HUES6 (cell line): ENCODE measurements around the gene HIPK2.

Experiments
- H3K27ac ChIP-seq: 2 replicates; pipeline ENCODE4 v1.7.0; 2013; ENCODE audit warnings: low read depth, mild to moderate bottlenecking, low read length, inconsistent platforms
- H3K27me3 ChIP-seq: 2 replicates; pipeline ENCODE4 v1.6.1; 2013; ENCODE audit warnings: low read length; ENCODE audit not compliant: control insufficient read depth, insufficient read depth
- H3K36me3 ChIP-seq: 2 replicates; pipeline ENCODE4 v1.6.1; 2013; ENCODE audit warnings: low read length; ENCODE audit not compliant: control insufficient read depth, insufficient read depth
- H3K4me1 ChIP-seq: 2 replicates; pipeline ENCODE4 v1.6.1; 2013; ENCODE audit warnings: low read length; ENCODE audit not compliant: control insufficient read depth, insufficient read depth
- H3K4me3 ChIP-seq: 2 replicates; pipeline ENCODE4 v1.5.1; 2013; ENCODE audit warnings: low read depth, low read length
- H3K9ac ChIP-seq: one replicate; pipeline ENCODE4 v1.6.1; 2013; ENCODE audit warnings: mild to moderate bottlenecking, low read length
- H3K9me3 ChIP-seq: 2 replicates; pipeline ENCODE4 v1.6.1; 2013; ENCODE audit warnings: low read depth, low read length; ENCODE audit not compliant: control insufficient read depth, insufficient read depth

The HIPK2 gene

DNA sequence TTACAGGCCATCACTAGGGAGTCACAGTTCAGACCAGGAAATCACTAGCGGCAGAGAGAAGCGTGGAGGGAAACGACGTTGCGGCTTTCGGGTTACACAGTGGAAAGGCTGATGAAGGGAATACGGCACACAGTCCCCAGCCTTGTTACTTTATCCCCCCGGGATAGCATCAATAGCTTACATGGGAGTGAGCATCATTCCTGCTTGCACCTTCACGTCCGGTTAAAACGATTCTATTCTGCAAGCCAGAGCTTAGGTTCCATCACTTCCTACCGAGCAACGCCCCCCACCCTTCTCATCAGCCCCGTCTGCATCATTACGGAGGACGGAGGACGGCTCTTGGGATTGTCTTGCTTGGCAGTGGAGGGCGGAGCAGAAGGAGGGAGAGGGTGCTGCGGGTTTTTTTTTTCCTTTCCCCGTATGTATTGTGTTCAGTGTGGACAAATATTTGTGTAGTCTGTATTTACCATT, 129.4 kb downstream of the HIPK2 start:
- no peak overlapping the region; the same call in 1 of the 2 replicates for H3K4me3 ChIP-seq
- no peaks in the 10 kb centered on the region for H3K27me3 ChIP-seq

DNA sequence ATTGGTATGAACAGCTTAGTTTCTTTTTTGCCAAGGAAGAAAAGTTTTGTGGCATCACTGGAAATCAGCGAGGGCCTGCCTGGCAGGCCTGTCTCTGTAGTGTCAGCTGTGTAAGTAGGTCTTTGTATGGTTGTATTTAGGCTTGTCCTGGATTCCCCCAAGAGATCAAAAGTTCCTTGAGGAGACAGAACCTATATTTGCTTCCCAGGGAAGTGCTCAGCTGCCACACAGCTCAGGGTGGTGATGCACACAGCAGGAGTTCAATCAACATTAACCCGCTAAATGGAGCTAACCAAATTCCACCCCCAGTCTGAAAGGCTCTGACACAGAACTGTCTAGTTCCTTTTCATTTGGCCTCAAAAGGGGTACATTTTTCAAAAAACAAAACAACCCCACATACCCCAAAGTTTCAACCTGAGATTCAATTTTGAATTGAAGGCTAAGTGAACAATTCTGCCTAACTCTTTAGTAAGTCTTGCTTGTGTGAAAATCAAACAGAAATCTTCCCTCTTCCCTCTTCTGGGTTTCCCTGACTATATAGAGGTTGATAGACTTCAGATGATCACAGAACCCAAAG, 129.9 kb downstream of the HIPK2 start:
- H3K4me3 ChIP-seq: no peak overlapping the region; the same call in 1 of the 2 replicates
- H3K4me1 ChIP-seq: peaks cover 21% of the 10 kb centered on the region
- no peaks in the 10 kb centered on the region for H3K36me3 ChIP-seq
- H3K27me3 ChIP-seq: no peaks in the 10 kb centered on the region
- H3K9me3 ChIP-seq: no peaks in the 10 kb centered on the region
- H3K9ac ChIP-seq: no peak overlapping the region
- no peak overlapping the region for H3K27ac ChIP-seq

More for the DNA sequence above, 129.4 kb downstream of the HIPK2 start:
- no peak overlapping the region for H3K9ac ChIP-seq
- no peaks in the 10 kb centered on the region for H3K36me3 ChIP-seq
- H3K9me3 ChIP-seq: no peaks in the 10 kb centered on the region
- H3K4me1 ChIP-seq: peaks cover 21% of the 10 kb centered on the region
- H3K27ac ChIP-seq: no peak overlapping the region

DNA sequence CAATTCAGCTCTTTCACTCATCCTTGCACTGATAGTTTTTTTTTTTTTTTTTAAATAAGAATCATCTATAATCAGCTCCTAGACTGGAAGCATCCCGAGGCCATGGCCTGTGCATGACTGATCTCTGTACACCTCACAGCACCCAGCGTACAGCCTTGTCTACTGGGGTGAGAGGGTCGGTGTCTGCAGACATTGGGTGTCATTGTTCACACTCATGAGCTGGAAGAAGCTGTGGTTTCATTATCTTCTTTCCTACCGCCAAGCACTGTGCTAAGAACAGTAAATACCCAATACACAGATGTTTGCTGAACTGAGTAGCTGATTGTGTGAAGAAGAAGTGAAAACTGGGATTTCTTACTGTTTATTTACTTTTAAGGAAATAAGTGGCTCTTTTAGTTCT, 130.7 kb downstream of the HIPK2 start:
- H3K27ac ChIP-seq: no peak overlapping the region
- no peaks in the 10 kb centered on the region for H3K36me3 ChIP-seq

DNA sequence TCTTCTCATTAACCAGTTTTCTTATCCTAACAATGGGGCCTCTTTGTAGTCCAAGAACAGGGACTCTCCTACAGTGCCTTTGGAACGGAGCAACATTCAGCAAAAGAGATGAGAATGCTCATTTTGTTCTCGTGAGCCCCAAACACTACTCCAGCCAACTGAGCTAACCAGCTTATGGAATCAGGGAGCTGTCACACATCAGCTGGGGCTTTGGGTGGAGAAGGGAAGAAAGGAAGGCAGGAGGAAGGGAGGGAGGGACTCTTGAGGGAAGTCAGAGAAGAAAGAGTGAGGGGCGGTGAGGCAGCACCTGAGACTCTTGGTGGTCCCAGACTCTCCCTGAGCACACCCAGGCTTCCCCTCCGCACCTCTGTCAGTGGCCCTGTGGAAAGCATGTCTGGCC, 131.2 kb downstream of the HIPK2 start:
- H3K4me1 ChIP-seq: peaks cover 21% of the 10 kb centered on the region
- H3K4me3 ChIP-seq: no peak overlapping the region
- no peaks in the 10 kb centered on the region for H3K9me3 ChIP-seq
- H3K9ac ChIP-seq: no peak overlapping the region
- H3K36me3 ChIP-seq: no peaks in the 10 kb centered on the region
- no peak overlapping the region for H3K27ac ChIP-seq
- H3K27me3 ChIP-seq: no peaks in the 10 kb centered on the region

More for the DNA sequence above, 130.7 kb downstream of the HIPK2 start:
- Histone ChIP-seq H3K9me3 (no peaks in the 10 kb centered on the region), H3K4me1 (peaks cover 21% of the 10 kb centered on the region), H3K4me3 (no peak overlapping the region), H3K9ac (no peak overlapping the region), H3K27me3 (no peaks in the 10 kb centered on the region)

DNA sequence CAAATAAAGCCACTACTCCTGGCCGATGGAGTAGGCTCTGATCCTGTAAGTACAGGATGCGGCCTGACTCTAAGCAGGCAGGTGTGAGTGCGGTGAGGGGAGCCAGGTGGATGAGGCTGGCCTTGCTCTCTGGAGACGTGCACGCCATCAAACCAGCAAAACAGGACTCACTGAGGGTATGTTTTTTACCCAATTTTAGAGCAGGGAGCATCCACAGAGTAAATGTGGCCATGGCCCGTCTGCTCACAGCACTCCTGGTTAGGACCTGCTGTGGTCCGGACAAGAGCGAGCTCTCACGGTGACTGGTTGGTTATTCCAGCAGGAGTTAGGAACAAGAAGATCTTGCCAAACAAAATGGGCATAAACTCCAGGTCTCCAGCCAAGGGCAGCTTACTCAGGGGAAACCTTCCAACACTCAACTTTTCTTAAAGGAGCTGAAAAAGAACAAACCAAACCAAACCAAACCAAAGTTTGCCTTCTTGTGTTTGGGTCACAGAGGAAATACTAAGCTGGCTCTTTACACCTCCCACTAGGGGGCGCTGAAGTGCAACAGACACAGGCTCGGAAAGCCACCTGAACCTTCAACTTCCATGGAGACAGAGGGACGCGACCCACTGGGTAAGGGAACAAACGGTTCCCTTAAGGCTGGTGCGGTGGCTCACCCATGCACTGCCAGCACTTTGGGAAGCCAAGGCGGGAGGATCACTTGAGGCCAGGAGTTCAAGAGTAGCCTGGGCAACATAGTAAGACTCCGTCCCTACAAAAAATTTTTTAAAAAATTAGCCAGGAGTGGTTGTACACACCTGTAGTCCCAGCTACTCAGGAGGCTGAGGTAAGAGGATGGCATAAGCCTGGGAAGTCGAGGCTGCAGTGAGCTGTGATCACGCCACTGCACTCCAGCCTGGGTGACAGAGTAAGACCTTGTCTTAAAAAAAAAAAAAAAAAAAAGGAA, 131.9 kb downstream of the HIPK2 start:
- no peak overlapping the region for H3K9ac ChIP-seq
- H3K4me1 ChIP-seq: peaks cover 21% of the 10 kb centered on the region
- H3K27ac ChIP-seq: no peak overlapping the region
- no peaks in the 10 kb centered on the region for H3K27me3 ChIP-seq
- no peak overlapping the region for H3K4me3 ChIP-seq
- H3K36me3 ChIP-seq: no peaks in the 10 kb centered on the region
- no peaks in the 10 kb centered on the region for H3K9me3 ChIP-seq

DNA sequence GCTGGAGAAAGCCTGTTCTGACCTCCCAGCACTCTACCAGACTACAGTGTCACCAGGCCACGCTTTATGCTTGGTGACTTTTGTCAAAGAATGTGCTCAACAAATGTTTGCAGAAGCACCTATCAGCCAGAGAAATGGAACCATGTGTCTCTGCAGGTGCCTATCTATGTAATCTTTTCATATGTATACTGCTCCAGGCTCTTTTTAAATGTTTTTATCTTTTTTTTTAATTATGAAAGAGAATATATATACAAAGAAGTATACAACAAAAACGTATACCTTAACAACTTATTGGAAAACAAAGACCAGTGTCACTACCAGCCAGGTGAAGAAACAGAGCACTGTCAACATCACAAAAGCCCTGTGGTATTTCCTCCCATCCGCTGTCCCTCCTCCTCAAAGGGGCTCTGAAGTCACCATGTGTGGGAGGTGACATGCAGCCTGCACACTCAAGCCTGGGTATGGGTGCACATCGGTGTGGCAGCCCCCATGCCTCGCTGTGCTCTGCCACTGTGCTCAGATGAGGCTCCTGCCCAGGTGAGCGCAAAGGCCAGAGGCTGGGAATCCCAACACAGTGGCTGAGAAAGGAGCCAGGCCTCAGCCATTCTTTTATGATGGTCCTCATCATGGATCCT, 133.7 kb downstream of the HIPK2 start:
- Histone ChIP-seq H3K9me3 (no peaks in the 10 kb centered on the region), H3K4me3 (no peak overlapping the region), H3K36me3 (no peaks in the 10 kb centered on the region), H3K9ac (no peak overlapping the region), H3K27ac (no peak overlapping the region), H3K27me3 (no peaks in the 10 kb centered on the region), H3K4me1 (peaks cover 21% of the 10 kb centered on the region)

DNA sequence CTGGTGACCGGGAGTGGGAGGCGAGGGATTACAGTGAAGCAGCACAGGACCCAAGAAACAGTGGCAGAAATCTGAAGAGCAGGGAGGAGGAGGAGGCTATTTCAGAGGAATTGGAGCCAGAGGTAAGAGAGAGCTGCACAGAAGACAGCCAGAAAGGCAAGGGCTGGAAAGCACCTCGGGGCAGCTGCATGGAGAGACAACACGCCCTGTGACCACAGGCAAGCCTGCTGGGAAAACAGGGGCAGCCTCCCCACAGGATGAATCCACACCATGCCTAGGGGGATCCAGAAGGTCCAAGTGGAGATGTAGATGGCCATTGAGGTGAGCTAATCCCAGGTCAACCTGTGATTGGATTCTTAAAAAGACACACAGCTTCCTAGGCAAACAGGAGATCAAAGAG, 135.5 kb downstream of the HIPK2 start:
- no peaks in the 10 kb centered on the region for H3K27me3 ChIP-seq
- H3K4me3 ChIP-seq: no peak overlapping the region
- no peaks in the 10 kb centered on the region for H3K9me3 ChIP-seq
- no peak overlapping the region for H3K9ac ChIP-seq
- no peaks in the 10 kb centered on the region for H3K36me3 ChIP-seq
- peaks cover 3% of the 10 kb centered on the region for H3K4me1 ChIP-seq
- no peak overlapping the region for H3K27ac ChIP-seq

DNA sequence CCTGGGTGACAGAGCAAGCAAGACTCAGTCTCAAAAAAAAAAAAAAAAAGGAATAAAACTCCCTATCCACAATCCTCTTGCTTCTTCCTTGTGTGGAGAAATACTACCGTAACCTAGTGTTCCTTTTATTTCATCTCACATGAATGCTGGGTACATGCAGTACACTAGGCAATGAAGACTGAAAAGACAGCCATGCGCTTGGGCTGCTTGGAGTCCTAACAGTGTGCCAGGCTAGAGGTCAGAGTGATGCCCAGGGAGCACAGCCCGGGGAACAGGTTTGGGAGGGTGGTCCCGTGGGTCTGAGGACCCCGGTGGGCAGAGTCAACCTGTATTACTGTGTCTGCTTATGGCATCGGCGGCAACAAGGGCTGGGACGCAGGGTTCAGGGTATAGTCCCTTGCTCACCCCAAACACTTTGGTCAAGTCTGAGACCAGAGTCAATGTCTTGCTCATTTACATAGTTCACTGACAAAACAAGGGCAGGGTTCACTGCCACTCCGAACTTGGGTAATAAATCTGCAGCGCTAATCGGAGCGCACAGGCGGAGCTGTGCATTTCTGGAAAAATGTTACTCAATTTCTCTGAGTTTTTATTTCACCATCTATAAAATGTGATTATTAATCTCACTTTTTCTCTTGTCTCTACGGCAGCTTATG, 136.3 kb downstream of the HIPK2 start:
- Histone ChIP-seq H3K4me1 (peaks cover 3% of the 10 kb centered on the region), H3K9me3 (peaks cover 2% of the 10 kb centered on the region; the same call in 1 of the 2 replicates), H3K27me3 (no peaks in the 10 kb centered on the region), H3K4me3 (no peak overlapping the region), H3K27ac (no peak overlapping the region), H3K36me3 (no peaks in the 10 kb centered on the region), H3K9ac (no peak overlapping the region)

DNA sequence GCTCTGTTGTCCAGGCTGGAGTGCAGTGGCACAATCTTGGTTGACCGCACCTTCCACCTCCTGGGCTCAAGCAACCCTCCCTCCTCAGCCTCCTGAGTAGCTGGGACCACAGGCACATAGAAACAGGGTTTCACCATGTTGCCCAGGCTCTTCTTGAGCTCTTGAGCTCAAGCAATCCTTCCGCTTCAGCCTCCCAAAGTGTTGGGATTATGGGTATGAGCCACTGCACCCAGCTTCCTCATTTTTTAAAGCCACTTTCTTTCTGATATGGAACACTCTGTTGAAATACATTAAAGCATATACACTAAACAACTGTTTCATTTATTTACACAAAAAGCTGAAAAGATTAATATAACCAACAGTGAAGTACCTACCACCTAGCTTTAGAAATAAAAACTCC, 137.1 kb downstream of the HIPK2 start:
- H3K4me3 ChIP-seq: no peak overlapping the region
- H3K27me3 ChIP-seq: no peaks in the 10 kb centered on the region
- peaks cover 2% of the 10 kb centered on the region; the same call in 1 of the 2 replicates for H3K9me3 ChIP-seq
- H3K27ac ChIP-seq: no peak overlapping the region
- peaks cover 3% of the 10 kb centered on the region for H3K4me1 ChIP-seq
- no peaks in the 10 kb centered on the region for H3K36me3 ChIP-seq
- no peak overlapping the region for H3K9ac ChIP-seq

DNA sequence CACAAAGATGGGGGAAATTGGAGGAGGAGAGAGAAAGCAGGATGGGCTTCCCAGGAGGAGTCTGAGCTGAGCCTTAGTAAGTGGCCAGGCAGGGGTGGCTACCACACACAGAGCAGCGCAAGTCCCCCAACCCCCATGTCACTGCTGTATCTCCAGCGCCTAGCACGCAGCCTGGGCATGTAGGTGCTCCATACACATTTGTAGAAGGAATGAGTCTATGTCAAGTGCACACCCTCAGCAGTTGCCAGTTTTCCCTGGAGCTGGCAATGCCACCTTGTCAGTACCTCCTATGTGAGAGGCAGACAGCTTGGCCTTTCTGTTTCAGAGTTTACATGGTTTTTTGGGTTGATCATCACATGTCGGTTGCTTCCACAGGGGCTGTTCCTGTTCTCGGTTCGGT, 138.2 kb downstream of the HIPK2 start:
- H3K27me3 ChIP-seq: no peaks in the 10 kb centered on the region
- H3K9ac ChIP-seq: no peak overlapping the region
- peaks cover 3% of the 10 kb centered on the region for H3K4me1 ChIP-seq
- H3K36me3 ChIP-seq: no peaks in the 10 kb centered on the region
- peaks cover 2% of the 10 kb centered on the region; the same call in 1 of the 2 replicates for H3K9me3 ChIP-seq
- H3K27ac ChIP-seq: no peak overlapping the region
- no peak overlapping the region for H3K4me3 ChIP-seq
